Stimulated activated CD4-positive, alpha-beta T cell treated with anti-CD3 and anti-CD28 coated beads, Interleukin-4, amount 100 ng/mL, for 1 hour (primary cell): ENCODE data around the gene TRAT1.

Experiments
- DNase-seq: peaks from one replicate; pipeline ENCODE4 v3.0.0-alpha.2; 2020

The TRAT1 gene

DNA sequence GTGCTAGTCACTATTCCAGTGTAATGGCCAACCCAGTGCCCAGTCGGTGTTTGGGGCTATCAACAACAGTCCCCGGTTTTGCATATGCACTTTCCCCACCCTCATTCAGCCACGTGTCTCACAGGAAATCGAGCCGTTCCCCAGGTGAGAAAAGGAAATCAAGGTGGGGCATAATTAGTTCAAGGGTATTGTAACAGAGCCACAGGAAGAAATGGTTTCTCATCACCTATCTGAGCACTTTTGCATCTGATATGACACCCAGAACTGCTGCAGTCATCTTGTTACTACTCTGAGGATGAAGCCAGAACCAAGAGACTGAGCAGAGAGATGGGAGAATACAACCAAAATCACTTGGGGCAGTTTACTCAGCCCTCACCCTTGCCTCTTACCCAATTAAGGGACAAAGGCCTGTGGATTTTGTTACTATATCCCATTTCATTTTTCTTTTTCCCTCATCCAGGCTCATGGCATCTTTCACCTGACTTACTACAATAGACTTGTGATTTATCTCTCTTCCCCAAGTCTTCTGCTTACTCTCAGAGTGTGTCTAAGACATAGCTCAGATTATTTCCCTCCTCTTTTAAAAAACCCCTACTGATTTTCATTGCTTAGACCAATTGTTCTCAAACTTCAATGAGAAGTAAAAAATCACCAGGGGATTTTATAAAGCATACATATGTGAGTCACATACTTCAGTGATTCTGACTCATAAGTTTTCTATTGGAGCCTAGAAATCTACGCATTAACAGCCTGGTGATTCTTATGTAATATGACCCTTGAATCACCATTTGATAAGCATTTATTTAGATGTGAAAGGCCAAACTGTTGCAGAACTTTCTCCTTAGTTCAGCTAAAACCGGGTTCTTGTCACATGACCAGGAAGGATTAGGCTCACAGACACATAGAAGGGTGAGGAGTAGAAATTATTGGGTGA, 40.5 kb downstream of the TRAT1 start:
- DNase-seq = peak; percentile 29

DNA sequence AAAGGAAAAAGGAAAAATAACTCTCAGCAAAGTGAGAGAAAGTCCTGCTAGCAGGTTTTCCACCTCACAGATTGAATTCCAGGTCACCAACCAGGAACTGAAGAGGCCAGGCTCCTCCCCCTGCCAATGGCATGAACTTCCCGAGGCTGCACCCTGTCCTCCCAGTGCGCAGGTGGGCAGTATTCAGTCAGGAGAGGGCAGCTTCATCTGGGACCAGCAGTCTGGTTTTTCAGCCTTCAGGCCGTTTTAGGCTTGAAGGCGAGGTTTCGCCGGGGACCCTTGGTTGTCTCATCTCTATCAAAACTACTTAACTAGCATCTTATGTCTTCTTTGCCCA, 41.2 kb downstream of the TRAT1 start:
- no peak for DNase-seq

DNA sequence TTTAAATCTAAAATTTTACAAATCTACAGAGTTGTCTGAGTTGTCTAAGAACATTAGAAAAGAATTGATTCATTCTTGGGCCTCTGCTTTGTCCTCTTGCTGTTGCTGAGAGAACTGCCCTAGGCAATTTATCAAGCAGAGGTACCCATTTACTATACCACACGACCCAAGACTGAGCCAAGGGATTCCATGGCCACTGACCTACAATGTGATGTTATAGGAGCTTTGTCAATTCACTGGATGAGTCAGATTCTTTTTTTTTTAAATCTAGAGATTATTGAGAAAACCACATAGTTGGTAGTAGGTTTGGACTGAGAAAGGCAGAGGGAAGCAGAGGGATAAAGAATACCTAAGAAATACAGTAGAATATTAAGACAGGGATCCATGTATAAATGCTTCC, 55.3 kb downstream of the TRAT1 start:
- no peak for DNase-seq

DNA sequence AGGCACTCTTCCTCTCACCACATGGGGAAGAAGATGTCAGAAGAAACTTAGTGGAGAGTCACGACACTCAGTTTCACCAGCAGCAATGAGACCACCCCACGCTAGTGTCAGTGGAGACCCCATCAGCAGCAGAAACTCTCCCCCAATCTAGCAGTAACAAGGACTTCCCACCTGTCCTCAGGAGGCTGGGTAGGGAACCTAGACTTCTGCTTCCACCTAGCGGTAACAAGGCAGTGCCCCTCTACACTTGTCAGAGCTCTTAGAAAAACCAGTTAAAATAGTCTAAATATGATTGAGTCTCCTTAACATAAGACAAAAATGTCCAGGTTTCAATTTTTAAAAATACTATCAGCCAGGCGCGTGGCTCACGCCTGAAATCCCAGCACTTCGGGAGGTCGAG, 57.3 kb downstream of the TRAT1 start:
- DNase-seq = no peak

DNA sequence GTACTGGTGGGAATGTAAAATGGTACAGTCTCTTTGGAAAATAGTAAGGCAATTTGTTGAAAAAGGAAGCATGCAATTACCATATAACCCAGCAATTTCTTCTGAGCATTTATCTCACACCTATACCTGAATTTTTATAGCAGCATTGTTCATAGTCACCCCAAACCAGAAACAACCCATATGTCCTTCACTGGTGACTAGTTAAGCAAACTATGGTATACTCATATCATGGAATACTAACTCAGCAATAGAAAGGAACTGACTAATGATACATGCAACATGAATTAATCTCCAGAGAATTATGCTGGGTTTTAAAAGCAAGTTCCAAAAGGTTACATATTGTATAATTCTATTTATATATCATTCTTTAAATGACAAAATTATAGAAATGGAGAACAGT, 60.2 kb downstream of the TRAT1 start:
- no peak for DNase-seq

DNA sequence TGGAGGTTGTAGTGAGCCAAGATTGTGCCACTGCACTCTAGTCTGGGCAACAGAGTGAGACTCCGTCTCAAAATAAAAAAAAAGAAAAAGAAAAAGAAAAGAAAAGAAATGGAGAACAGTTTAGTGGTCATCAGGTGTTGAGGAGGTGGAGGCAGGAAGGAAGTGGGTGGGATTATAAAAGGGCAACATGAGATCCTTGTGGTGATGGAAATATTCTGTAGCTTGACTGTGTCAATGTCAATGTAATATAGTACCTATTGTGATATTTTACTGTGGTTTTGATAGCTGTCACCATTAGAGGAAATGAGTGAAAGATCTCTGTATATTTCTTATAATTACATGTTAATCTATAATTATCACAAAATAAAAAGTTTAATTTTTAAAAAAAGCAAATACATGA, 60.8 kb downstream of the TRAT1 start:
- no peak for DNase-seq

DNA sequence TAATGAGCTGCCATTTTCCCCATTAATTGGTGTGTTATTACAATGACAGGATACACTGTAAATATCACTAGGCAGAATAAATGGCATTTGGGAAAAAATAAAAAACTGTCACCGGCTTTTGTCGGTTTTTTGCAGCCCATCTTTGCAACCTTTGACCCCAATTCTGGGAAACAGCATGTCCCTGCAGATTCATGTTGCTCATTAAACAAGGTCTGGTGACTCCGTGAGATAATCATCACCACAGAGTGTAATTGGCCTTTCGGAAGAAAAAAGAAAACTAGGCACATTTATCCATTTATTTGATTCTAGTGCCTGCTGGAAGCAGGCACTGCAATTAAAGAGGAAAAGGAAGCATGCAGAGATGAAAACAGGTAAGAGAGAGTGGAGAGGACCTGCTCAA, 64.5 kb downstream of the TRAT1 start:
- DNase-seq = no peak

DNA sequence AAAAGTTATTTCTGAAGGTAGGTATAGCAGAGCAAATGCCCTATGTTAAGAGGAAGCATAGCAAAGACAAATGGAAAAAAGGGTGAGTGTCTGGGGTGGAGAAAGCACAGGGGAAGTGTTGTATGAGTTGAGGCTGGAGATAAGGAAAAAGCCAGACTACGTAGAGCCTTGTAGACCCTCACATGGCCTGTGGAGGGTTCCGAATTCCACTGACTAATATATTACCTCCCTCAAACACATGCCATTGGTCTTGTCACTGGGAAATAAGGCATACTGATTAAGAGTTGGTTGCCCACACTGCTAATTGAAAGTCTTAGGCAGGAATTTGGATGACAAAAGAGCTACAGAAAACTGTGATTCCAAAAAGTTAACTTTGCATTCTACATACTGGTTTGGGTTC, 65.2 kb downstream of the TRAT1 start:
- DNase-seq = no peak

DNA sequence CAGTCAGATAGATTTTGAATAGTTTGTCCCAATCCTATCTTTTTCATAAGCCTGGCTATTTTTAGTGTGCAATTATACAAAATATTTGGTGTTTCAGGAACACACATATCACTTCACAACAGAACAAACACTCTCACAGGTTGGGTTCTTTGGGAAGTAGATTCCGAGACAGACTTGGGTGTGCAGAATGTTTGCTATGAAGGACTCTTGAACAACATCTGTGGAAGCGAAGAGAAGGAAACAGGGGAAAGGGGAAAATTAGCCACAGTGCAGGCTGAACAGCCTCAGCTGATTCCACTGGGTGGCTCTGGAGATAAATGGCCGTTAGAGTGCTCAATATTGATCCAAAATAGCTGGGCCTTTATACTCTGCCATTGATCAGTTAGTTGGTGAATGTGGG, 69.2 kb downstream of the TRAT1 start:
- no peak for DNase-seq

DNA sequence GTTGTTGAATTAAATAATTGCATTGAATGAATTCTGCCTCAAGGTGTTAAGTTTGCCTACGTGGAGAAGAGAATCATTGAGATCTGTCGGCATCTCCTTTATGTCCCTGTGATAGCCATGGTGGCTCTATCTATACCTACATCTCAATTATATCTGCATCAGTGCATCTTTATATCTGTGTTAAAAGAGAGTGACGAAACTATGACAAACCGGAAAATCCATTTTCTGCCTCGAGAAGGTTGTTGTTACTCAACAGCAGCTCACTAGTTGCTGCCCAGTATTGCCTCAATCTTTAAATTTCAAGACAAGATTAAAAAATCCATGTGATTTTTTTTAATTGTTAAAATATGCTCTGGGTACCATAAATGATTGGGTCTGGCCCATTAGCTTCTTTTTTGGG, 72.4 kb downstream of the TRAT1 start:
- no peak for DNase-seq

DNA sequence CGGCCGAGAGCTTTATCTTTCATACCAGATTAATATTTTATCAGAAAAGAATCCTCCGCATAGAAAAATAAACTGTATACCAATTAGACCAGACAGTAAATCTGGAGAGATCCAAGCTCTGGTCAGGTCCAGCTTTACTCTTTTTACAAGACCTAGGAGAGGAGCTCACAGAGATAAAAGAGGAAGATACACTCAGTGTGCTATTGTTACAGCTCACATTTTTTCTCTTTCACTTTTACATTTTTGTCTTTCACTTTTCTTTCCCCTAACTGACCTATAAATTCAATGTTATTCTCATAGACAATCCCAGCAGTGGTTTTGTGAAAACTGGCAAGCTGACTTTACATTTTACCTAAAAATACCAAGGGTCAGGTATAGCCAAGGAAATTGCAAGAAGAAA, 75.3 kb downstream of the TRAT1 start:
- no peak for DNase-seq

DNA sequence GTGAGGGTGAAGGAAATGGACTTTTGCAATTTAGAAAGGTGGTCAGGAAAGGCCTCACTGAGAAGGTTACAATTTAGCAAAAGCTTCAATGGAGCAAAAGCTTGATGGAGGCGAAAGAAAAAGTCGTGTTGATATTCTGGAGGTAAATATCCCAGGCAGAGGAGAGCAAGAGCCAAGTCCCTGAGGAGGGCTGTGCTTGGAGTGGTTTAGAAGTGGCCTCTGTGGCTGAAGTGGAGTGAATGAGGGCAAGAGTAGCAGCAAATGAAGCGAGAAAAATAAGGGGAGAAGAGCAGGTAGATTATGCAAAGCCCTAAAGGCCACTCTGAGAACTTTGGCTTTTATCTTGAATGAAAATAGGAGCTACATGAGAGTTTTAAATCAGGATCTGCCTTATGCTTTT, 76.9 kb downstream of the TRAT1 start:
- no peak for DNase-seq
